Activated naive CD8-positive, alpha-beta T cell treated with anti-CD3 and anti-CD28 coated beads, Interleukin-2, amount 50 U/mL, for 24 hours (primary cell): ENCODE results near the gene OOSP4A.
"Not testable (repeated sequence)": the region's sequence is repeated elsewhere in the genome, so short reads cannot be mapped to it uniquely, and the experiment has no call there.

Source experiments
- ATAC-seq: fragments of 150-1000 bp; cut with Tn5 transposase; one replicate; pipeline ENCODE4 v1.10.0; 2021
- DNase-seq: peaks from one replicate; pipeline ENCODE4 v3.0.0; 2021
- H3K27ac Mint-ChIP-seq: one replicate; pipeline ENCODE4 v1.8.0; 2021; ENCODE audit warnings: mild to moderate bottlenecking, mixed read lengths
- H3K27me3 Mint-ChIP-seq: one replicate; pipeline ENCODE4 v1.8.0; 2021; ENCODE audit warnings: mixed read lengths
- H3K36me3 Mint-ChIP-seq: one replicate; pipeline ENCODE4 v1.8.0; 2021; ENCODE audit warnings: low read depth, mixed read lengths
- H3K4me1 Mint-ChIP-seq: one replicate; pipeline ENCODE4 v1.8.0; 2021; ENCODE audit warnings: mixed read lengths
- H3K4me3 Mint-ChIP-seq: one replicate; pipeline ENCODE4 v1.8.0; 2021; ENCODE audit warnings: mild to moderate bottlenecking, moderate library complexity, mixed read lengths
- H3K9me3 Mint-ChIP-seq: one replicate; pipeline ENCODE4 v1.8.0; 2021; ENCODE audit warnings: mixed read lengths

OOSP4A gene

DNA sequence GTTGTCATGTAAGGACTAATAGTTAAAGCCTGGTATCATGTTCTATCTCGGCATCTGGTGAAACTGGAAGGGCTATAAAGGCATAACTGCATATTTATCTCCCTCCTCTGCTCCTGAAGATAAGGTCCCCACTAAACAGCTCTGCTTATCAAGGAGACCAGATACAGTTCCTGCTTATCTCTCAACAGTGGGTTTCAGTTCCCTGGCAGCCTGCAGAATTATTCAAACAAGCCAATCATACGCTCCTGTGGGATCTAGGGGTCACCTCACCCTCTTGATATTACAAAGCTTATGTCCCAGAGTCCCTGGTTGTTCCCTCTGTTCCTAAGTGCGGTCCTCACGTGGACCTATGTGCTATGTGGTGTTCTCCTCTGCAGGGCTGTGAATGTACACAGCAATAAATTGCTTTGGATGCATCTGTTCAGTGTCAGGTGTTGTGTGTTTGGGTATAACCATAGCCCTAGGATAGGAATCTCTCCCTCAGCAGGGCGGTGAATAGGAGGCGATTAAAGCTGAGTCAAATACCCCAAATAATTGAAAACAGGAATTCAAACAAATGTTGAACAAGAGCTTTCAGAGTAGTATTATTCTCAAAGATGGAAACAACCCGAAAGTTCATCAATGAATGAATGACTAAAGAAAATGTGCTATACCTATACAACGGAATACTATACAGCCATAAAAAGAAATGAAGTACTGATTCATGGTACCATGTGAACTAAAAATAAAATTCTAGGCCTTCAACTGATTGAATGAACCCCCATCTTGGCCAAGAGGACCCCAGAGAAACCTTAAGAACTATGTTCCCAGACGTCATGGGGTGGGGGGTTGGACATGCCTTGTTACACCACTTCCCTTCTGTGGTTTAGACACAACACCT lies 3.1 kb upstream of the OOSP4A start:
- Mint-ChIP-seq H3K36me3 (no peaks in the 10 kb centered on the region), H3K4me1 (no peaks in the 10 kb centered on the region), H3K4me3 (no peak overlapping the region), H3K9me3 (no peaks in the 10 kb centered on the region), H3K27me3 (peaks cover 5% of the 10 kb centered on the region), H3K27ac (no peak overlapping the region)
- DNase-seq (no peak), ATAC-seq (no peak)

DNA sequence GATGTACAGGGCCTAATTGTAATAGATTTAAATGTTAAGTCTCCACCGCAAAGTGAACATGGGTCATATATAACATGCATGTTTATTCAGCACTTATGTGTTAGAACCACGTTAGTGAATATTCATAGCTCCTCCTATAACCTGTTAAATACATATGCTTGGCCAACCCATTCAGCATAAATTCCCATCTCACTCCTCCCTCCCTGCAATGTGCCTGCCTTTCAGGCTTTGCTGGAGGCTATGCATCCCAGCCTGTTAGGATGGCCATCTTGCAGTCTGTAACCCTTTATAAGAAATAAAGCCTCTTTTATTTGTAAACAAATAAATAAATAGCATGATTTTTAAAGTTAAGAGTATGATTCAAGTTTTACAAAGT lies 1.7 kb upstream of the OOSP4A start:
- no peak for ATAC-seq
- Mint-ChIP-seq H3K27me3 (peaks cover 2% of the 10 kb centered on the region), H3K36me3 (no peaks in the 10 kb centered on the region), H3K27ac (no peak overlapping the region), H3K4me3 (no peak overlapping the region), H3K4me1 (no peaks in the 10 kb centered on the region), H3K9me3 (no peaks in the 10 kb centered on the region)
- DNase-seq = no peak

DNA sequence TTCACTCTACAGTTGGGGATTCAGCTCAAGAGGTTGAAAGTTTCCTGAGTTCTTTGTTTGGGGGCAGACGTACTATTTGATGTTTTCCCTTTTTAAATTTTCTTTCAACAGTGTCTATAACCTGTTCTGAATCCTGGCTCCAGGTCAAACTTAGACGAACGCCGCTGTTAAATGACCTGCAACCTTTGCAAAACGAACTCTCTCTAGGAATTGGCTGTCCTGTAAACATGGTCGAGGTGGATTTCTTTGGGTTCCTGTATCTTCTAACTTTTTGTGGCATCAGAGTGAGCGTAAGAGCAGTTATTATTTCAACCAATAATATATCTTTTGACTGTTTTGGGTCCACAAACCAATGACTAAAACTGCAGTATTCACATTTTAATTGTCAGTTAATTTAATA lies 1.6 kb downstream of the OOSP4A start:
- Mint-ChIP-seq H3K4me3 (no peak overlapping the region), H3K4me1 (no peaks in the 10 kb centered on the region), H3K9me3 (no peaks in the 10 kb centered on the region), H3K27ac (no peak overlapping the region), H3K27me3 (peaks cover 4% of the 10 kb centered on the region), H3K36me3 (no peaks in the 10 kb centered on the region)
- no peak for DNase-seq
- no peak for ATAC-seq

DNA sequence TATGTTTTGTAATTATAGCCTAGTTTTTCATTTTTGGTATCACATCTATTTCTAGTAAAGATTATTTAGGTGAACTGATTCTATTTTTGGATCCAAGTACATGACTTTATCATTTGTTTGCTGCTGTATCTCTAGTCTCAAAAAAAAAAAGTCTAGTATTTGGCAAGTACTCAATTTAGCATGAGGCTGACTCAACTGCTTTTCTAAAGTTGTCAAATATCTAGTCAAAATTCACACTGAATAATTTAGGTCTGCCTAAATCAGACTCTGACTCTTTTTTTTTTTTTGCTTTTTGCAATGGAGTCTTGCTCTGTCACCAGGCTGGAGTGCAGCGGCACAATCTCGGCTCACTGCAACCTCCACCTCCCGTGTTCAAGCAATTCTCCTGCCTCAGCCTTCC lies 2.4 kb downstream of the OOSP4A start:
- Mint-ChIP-seq H3K4me3 (no peak overlapping the region), H3K4me1 (no peaks in the 10 kb centered on the region), H3K36me3 (no peaks in the 10 kb centered on the region), H3K9me3 (no peaks in the 10 kb centered on the region), H3K27me3 (peaks cover 4% of the 10 kb centered on the region), H3K27ac (no peak overlapping the region)
- ATAC-seq (no peak), DNase-seq (no peak)

DNA sequence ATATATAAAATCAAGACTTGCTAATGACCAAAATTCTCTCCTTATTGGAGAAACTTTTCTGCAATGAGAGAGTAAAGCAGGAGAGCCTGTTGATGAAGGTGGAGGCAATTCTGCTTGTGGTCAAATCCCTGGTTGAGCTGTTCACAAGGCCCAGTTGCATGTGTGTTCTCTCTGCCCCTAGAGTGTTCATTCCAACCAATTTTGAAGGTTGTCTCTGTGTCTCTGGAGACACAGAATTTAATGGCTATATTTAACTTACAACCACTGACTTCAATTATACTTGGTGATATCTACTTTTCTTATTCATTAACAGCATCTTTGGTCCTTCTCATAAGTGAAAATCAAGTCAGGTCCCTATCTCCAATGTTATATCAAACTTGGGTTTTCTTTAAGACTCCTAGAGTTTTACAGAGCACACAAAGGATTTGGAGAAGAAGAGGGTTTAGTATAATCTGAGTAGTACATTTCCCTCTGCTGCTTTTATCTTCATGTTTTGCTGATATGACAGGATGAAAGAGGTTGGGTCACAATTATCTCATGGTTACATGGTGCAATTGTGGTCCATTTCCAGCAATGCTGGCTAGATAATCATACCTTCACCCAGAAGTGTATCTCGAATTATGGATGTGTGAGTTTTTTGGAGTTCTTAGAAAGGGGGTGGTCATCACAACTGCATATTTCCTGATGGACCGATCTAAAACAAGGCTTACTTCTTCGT lies 4.0 kb downstream of the OOSP4A start:
- peaks cover 4% of the 10 kb centered on the region for H3K27me3 Mint-ChIP-seq
- H3K9me3 Mint-ChIP-seq = no peaks in the 10 kb centered on the region
- no peak overlapping the region for H3K4me3 Mint-ChIP-seq
- no peak for ATAC-seq
- no peak overlapping the region for H3K27ac Mint-ChIP-seq
- H3K36me3 Mint-ChIP-seq = no peaks in the 10 kb centered on the region
- no peak for DNase-seq
- no peaks in the 10 kb centered on the region for H3K4me1 Mint-ChIP-seq

DNA sequence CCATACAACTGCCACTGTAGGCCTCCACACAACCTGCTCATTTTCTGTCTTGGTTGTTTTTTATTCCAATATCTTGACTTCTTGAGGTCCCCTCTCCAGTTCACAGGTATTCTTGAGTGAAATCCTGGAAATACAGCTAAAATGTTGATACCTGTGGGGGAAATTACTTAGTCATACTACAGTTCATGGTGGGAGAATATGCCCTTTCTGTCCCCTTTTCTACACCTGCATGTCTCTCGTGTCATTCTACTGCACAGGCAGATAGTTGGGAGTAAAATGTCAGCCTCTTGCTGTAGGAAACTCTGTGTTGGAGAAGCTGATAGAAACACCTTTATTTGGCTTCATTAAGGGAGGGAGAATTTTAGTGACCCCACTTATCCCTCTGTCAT lies 4.6 kb downstream of the OOSP4A start:
- Mint-ChIP-seq H3K9me3 (no peaks in the 10 kb centered on the region), H3K4me1 (no peaks in the 10 kb centered on the region), H3K27ac (no peak overlapping the region), H3K27me3 (peaks cover 5% of the 10 kb centered on the region), H3K4me3 (no peak overlapping the region), H3K36me3 (no peaks in the 10 kb centered on the region)
- ATAC-seq = no peak
- DNase-seq = no peak

DNA sequence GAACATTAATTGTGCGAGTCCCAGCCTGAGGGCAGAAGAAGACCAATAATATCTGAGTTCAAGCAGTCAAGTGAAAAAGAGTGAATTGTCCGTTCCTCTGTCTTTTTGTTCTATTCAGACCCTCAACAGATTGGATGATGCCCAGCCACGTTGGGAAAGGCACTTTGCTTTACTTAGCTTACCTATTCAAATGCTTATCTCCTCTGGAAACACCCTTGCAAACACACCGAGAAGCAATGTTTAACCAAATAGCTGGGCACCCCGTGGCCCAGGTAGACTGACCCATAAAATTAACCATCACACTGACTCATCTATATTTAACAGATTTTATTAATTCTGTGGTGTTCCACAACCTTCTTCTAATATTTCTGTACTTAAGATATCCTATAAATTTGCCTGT lies 9.3 kb downstream of the OOSP4A start:
- ATAC-seq = no peak
- Mint-ChIP-seq H3K36me3 (no peaks in the 10 kb centered on the region), H3K9me3 (no peaks in the 10 kb centered on the region), H3K27ac (no peak overlapping the region), H3K27me3 (peaks cover 8% of the 10 kb centered on the region), H3K4me1 (no peaks in the 10 kb centered on the region), H3K4me3 (no peak overlapping the region)
- no peak for DNase-seq

DNA sequence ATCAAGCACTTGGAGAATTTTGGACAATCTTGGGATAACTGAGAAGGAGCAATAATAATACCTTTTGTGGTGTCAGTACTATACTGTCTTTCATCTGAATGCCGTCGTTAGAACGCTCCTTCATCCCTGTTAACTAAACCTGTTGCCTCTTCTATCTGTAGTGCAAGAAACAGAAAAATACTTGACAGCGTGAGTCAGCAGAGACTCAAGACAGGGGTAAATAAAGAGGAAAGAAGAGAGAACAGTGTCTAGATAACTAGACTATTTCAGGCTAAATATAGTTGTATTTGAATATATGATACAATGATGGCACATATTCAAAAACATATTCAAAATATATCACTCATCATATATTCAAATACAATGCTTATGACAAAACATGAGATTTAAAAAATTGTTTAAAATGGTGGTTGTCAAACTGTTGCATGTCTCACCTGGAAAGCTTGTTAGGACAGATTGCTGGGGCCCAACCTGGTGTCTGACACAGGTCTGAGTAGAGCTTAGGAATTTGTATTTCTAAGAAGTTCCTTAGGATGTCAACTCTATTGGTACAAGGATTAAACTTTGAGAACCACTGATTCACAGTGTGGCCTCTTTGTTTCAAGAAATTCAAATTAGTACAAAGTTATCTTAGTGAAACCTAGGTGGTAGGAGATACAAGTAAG lies 17.4 kb downstream of the OOSP4A start:
- Mint-ChIP-seq H3K4me3 (no peak overlapping the region), H3K27me3 (peaks cover 14% of the 10 kb centered on the region), H3K27ac (no peak overlapping the region), H3K36me3 (no peaks in the 10 kb centered on the region), H3K4me1 (no peaks in the 10 kb centered on the region), H3K9me3 (no peaks in the 10 kb centered on the region)
- DNase-seq = no peak
- no peak for ATAC-seq

DNA sequence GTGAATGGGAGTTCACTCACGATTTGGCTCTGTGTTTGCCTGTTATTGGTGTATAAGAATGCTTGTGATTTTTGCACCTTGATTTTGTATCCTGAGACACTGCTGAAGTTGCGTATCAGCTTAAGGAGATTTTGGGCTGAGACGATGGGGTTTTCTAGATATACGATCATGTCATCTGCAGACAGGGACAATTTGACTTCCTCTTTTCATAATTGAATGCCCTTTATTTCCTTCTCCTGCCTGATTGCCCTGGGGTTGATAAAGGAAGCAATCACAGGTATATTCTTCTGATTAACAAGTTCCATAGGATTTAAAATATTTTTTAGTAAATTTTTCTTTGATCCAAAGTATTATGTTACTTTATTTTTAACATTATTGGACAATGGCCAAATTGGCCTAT lies 18.2 kb downstream of the OOSP4A start:
- not testable (repeated sequence) for ATAC-seq, DNase-seq, H3K36me3 Mint-ChIP-seq, H3K9me3 Mint-ChIP-seq, H3K4me3 Mint-ChIP-seq, H3K4me1 Mint-ChIP-seq, H3K27ac Mint-ChIP-seq
- H3K27me3 Mint-ChIP-seq = peaks cover 14% of the 10 kb centered on the region

DNA sequence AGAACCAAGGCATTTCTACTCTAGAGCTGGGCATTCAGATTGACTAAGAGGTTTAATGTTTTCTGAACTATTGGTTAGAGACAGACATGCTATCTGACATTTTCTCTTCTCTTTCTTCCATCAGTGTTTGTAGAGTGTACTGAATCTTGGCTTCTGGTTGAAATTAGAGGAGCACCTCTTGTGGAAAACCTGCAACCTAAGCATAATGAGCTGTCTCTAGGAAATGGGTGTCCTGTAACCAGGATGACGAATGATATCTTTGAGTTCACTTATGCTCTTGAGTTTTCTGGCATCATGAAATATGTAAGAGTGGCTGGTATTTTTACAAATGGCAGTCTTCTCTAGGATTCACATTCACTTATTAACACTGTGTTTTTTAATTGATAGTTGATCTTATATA lies 19.4 kb downstream of the OOSP4A start:
- H3K4me1 Mint-ChIP-seq = no peaks in the 10 kb centered on the region
- no peak for ATAC-seq
- no peak overlapping the region for H3K27ac Mint-ChIP-seq
- no peak overlapping the region for H3K4me3 Mint-ChIP-seq
- no peak for DNase-seq
- H3K36me3 Mint-ChIP-seq = no peaks in the 10 kb centered on the region
- H3K9me3 Mint-ChIP-seq = no peaks in the 10 kb centered on the region
- peaks cover 14% of the 10 kb centered on the region for H3K27me3 Mint-ChIP-seq

DNA sequence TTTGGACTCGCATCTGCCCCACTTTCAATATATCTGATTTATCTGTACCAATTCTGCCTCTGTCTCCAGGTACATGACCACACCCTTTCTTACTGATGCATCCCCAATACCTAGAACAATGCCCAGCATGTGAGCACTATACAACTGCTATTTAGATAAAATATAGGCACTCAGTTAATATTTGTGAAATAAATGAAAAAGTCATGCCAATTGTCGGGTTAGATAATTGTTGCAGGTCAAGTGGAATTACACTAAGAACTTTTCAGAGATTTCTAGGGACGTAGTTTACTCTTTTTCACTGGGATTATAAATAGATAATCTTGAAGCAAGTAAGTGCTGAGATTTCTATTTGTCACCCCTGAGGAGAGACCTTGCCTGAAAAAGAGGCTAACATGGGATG lies 20.5 kb downstream of the OOSP4A start:
- Mint-ChIP-seq H3K9me3 (peaks cover 7% of the 10 kb centered on the region), H3K4me1 (no peaks in the 10 kb centered on the region), H3K27ac (no peak overlapping the region), H3K27me3 (peaks cover 9% of the 10 kb centered on the region), H3K4me3 (no peak overlapping the region), H3K36me3 (no peaks in the 10 kb centered on the region)
- no peak for ATAC-seq
- no peak for DNase-seq

DNA sequence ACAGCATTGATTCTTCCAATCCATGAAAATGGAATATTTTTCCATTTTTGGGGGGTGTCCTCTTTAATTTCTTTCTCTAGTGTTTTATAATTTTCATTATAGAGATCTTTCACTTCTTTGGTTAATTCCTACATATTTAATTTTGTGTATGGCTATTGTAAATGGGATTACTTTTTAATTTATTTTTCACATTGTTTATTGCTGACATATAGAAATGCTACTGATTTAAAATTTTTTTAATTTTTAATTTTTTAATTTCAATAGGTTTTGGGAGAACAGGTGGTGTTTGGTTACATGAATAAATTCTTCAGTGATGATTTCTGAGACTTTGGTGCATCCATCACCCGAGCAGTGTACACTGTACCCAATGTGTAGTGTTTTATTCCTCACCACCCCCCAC lies 26.6 kb downstream of the OOSP4A start:
- Mint-ChIP-seq H3K4me3 (no peak overlapping the region), H3K36me3 (no peaks in the 10 kb centered on the region), H3K4me1 (no peaks in the 10 kb centered on the region), H3K9me3 (peaks cover 28% of the 10 kb centered on the region), H3K27me3 (peaks cover 12% of the 10 kb centered on the region), H3K27ac (no peak overlapping the region)
- DNase-seq (no peak), ATAC-seq (no peak)

DNA sequence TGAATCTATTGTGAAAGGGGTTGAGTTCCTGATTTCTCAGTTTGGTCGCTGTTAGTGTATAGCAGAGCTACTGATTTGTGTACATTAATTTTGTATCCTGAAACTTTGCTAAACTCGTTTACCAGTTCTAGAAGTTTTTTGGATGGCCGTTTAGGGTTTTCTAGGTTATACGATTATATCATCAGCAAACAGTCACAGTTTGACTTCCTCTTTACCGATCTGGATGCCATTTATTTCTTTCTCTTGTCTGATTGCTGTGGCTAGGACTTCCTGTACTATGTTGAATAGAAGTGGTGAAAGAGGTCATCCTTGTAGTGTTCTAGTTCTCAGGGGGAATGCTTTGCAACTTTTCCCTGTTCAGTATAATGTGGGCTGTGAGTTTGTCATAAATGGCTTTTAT lies 28.6 kb downstream of the OOSP4A start:
- Mint-ChIP-seq H3K4me3 (no peak overlapping the region), H3K36me3 (no peaks in the 10 kb centered on the region), H3K27ac (no peak overlapping the region), H3K27me3 (peaks cover 13% of the 10 kb centered on the region), H3K9me3 (peaks cover 28% of the 10 kb centered on the region), H3K4me1 (no peaks in the 10 kb centered on the region)
- ATAC-seq (no peak), DNase-seq (no peak)

DNA sequence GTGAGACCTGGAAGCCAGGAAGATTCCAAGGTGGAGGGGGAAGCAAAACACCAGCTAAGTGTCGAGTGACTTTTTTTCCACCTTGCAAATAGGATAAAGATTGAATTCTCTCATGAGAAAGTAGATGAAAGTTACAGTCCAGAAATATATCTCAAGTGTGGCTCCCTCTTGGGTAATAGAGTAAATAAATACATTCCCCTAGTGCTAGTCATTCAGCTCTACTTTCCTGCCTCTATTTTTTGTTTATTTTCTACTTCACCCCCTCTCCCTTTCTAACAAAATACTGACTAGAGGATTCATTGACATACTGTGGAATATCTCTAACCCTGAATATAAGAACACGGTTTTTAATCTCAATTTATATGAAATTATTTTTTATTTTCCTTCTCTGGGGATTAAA lies 34.0 kb downstream of the OOSP4A start:
- Mint-ChIP-seq H3K27me3 (peaks cover 19% of the 10 kb centered on the region), H3K4me1 (no peaks in the 10 kb centered on the region), H3K27ac (no peak overlapping the region), H3K36me3 (no peaks in the 10 kb centered on the region), H3K9me3 (no peaks in the 10 kb centered on the region), H3K4me3 (no peak overlapping the region)
- ATAC-seq (no peak), DNase-seq (no peak)

DNA sequence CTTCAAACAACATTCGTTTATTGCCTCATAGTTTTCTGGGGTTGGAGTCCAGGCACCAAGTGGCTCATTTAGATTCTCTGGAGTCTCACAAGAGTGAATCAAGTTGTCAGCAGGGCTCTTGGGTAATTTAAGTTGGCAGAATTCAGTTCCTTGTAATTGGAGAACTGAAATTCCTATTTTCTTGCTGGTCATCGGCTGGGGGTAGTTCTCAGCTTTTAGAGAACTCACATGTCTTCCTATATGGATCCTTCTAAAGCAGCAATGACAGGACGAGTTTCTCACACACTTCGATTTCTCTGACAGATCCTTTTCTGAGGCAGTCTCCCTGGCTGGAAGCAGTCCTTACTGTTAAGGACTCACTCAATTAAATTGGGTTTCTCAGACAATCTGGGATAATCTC lies 35.9 kb downstream of the OOSP4A start:
- no peaks in the 10 kb centered on the region for H3K9me3 Mint-ChIP-seq
- H3K36me3 Mint-ChIP-seq = no peaks in the 10 kb centered on the region
- DNase-seq (no peak), ATAC-seq (no peak)
- H3K27ac Mint-ChIP-seq = no peak overlapping the region
- H3K4me3 Mint-ChIP-seq = no peak overlapping the region
- H3K4me1 Mint-ChIP-seq = no peaks in the 10 kb centered on the region
- peaks cover 20% of the 10 kb centered on the region for H3K27me3 Mint-ChIP-seq
